ENCODE results near the gene SKAP1.

Gene SKAP1

GRCh38 chr17:48386826-48387225 is 43.2 kb downstream of the SKAP1 start:
- in situ Hi-C loops (cut with HindIII; ENCODE audit: low sequenced_read_pairs): no loop called here

GRCh38 chr17:48385319-48385718 is 44.7 kb downstream of the SKAP1 start:
- in situ Hi-C loops (cut with HindIII; ENCODE audit: low sequenced_read_pairs): no loop called here
- H3K4me3 ChIP-seq (ENCODE audit: low read depth, low read length): no peak overlapping the region
- no peak for DNase-seq (ENCODE audit: low read depth, low spot score)
- TF ChIP-seq CTCF (IDR thresholded peaks at IDR 0.05; ENCODE audit: low read depth, low read length): no peak

More at GRCh38 chr17:48386826-48387225, 43.2 kb downstream of the SKAP1 start:
- TF ChIP-seq CTCF (IDR thresholded peaks at IDR 0.05; ENCODE audit: low read depth, low read length): no peak
- no peak overlapping the region for H3K4me3 ChIP-seq (ENCODE audit: low read depth, low read length)
- DNase-seq (ENCODE audit: low read depth, low spot score): no peak

- TF ChIP-seq CTCF (IDR thresholded peaks at IDR 0.05; ENCODE audit: low read depth, low read length): no peak
- DNase-seq (ENCODE audit: low read depth, low spot score): no peak
- H3K4me3 ChIP-seq (ENCODE audit: low read depth, low read length): no peak overlapping the region
- in situ Hi-C loops (cut with HindIII; ENCODE audit: low sequenced_read_pairs): no loop called here
Measured at GRCh38 chr17:48384164-48384563, 45.9 kb downstream of the SKAP1 start.

- no peak overlapping the region for H3K4me3 ChIP-seq (ENCODE audit: low read depth, low read length)
- in situ Hi-C loops (cut with HindIII; ENCODE audit: low sequenced_read_pairs): no loop called here
- no peak for DNase-seq (ENCODE audit: low read depth, low spot score)
- no peak for TF ChIP-seq CTCF (IDR thresholded peaks at IDR 0.05; ENCODE audit: low read depth, low read length)
Measured at GRCh38 chr17:48382989-48383388, 47.0 kb downstream of the SKAP1 start.

- in situ Hi-C loops (cut with HindIII; ENCODE audit: low sequenced_read_pairs): no loop called here
- no peak overlapping the region for H3K4me3 ChIP-seq (ENCODE audit: low read depth, low read length)
- DNase-seq (ENCODE audit: low read depth, low spot score): no peak
- TF ChIP-seq CTCF (IDR thresholded peaks at IDR 0.05; ENCODE audit: low read depth, low read length): no peak
Measured at GRCh38 chr17:48378708-48379392, 51.2 kb downstream of the SKAP1 start.

- in situ Hi-C loops (cut with HindIII; ENCODE audit: low sequenced_read_pairs): no loop called here
- no peak for TF ChIP-seq CTCF (IDR thresholded peaks at IDR 0.05; ENCODE audit: low read depth, low read length)
- H3K4me3 ChIP-seq (ENCODE audit: low read depth, low read length): no peak overlapping the region
- DNase-seq (ENCODE audit: low read depth, low spot score): no peak
Measured at GRCh38 chr17:48378238-48378637, 51.8 kb downstream of the SKAP1 start.

Measured in astrocyte of the spinal cord (primary cell).